HG03025 (cell line): ENCODE results near the gene KBTBD7.
"Not testable (repeated sequence)": the region's sequence is repeated elsewhere in the genome, so short reads cannot be mapped to it uniquely, and the experiment has no call there.

Experiments
- ATAC-seq: cut with Tn5 transposase; IDR thresholded peaks from one replicate; pipeline ENCODE4 v1.9.1; 2021; ENCODE audit warnings: mild to moderate bottlenecking, moderate library complexity; ENCODE audit not compliant: unreplicated experiment, low FRiP score

KBTBD7 gene

GRCh38 chr13:41199526-41199925, 5.2 kb upstream of the KBTBD7 start:
- no peak for ATAC-seq

GRCh38 chr13:41199079-41199478, 4.7 kb upstream of the KBTBD7 start:
- ATAC-seq: no peak

DNA sequence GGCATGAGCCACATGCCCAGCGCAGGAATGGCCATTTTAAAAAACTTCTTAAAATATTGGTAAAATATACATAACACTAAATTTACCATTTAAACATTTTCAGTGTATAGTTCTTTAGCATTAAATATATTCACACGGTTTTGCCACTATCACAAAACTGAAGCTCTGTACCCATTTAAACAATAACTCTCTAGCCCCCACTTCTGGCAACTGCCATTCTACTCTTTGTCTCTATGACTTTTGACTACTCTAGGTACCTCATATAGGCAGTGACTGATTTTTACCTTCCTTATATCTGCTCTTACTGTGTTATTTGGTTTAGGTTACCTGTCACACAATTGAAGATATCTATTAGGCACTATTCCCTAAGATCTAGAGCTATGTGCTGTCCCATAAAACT, 2.3 kb upstream of the KBTBD7 start:
- no peak for ATAC-seq

DNA sequence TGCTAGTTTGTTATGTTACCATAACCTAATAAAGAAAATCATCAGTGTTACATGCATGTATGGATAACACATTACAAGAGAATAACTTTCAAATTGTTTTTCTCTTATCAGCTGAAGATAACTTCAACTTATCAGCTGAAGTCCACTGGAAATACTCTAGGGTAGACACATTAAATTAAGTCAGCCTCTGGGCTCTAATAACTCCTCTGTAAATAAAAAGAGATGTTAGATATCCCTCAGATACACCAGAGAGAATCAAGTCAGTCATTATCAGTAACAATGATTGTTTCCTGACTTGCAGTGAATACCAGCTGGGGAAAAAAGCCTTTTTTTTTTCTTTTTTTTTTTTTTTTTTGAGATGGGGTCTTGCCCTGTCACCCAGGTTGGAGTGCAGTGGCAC, 1.6 kb upstream of the KBTBD7 start:
- no peak for ATAC-seq

- no peak for ATAC-seq
Measured at GRCh38 chr13:41193469-41193868, 900 bp downstream of the KBTBD7 start.

GRCh38 chr13:41188584-41188983, 5.8 kb downstream of the KBTBD7 start:
- ATAC-seq: no peak

- no peak for ATAC-seq
Measured at GRCh38 chr13:41186481-41186880, 7.9 kb downstream of the KBTBD7 start.

DNA sequence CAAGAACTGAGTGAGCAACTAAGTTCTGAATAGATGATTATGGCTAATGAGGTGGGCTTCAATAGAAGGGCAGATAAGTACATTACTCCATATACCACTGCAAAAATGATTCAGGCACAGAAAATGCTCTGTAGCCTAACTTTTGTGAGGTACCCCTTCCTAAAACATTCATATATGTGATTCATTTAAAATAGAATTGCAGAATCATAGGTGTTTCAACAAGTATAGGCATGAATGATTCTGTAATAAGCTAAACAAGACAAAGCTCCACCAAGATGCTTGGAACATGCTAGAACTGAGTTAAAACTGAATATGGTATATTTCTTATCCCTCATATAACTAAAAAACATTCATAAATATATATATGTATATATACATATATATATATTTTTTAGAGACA, 12.1 kb downstream of the KBTBD7 start:
- no peak for ATAC-seq

DNA sequence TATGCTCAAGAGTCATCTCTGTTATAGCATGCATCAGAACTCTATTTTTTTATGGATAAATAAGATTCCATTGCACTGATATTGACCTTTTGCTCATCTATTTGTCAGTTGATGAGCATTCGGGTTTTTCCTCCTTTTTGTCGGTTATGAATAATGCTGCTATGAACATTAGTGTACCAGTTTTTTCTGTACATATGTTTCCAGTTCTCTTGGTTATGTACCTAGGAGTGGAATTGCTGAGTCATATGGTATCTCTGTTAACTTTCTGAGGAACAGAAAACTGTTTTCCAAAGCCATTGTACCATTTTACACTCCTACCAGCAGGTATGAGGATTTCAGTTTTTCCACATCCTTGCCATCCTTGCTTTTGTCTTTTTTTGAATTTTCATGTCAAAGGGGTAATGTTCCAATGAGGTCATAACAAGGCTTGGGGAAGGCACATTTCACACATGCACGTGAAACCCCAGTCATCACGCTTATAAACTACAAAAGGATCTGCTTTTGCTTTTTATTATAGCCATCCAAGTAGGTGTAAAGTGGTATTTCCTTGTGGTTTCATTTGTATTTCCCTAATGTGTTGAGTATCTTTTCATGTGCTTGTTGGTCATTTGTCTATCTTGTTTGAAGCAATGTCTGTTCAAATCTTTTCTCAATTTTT, 14.6 kb downstream of the KBTBD7 start:
- no peak for ATAC-seq

DNA sequence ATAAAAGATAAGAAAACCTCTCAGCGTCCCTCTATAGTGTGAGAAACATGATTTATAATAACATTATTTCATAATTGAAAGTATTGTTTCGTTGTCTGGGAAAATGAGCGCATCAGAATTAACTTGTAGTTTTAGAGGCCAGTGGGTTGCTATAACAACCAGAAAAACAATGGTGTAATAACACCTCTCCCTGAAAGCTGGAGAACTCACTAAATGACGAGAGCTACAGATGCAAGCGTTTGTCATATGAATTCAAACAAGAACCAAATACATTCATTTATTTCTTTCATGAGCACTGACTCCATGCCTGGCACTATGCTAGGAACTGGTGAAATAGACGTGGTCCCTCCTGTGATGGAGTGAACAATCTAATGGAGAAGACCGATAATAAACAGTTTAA, 16.3 kb downstream of the KBTBD7 start:
- ATAC-seq: no peak

- no peak for ATAC-seq
Measured at GRCh38 chr13:41177616-41178015, 16.8 kb downstream of the KBTBD7 start.

GRCh38 chr13:41175576-41175975, 18.8 kb downstream of the KBTBD7 start:
- not testable (repeated sequence) for ATAC-seq

GRCh38 chr13:41162151-41162550, 32.2 kb downstream of the KBTBD7 start:
- no peak for ATAC-seq

DNA sequence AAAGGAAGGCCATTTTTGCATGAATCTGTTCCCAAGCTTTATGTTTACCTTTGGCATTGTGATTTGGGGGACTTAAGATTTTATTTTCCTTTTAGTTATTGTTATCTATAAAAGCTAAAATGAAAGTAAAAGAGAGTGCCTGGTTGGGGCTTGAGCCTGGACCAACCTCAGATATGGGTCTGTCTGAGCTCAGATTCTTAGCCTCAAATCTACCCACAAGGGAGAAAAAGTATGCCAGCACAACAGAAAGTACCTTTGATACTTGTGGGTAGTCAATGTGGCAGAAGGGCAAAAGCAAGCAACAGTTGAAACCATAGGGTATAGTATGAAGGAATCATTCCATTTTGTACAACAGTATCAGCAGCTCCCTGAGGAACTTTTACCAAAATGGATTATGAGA, 35.2 kb downstream of the KBTBD7 start:
- ATAC-seq: no peak

DNA sequence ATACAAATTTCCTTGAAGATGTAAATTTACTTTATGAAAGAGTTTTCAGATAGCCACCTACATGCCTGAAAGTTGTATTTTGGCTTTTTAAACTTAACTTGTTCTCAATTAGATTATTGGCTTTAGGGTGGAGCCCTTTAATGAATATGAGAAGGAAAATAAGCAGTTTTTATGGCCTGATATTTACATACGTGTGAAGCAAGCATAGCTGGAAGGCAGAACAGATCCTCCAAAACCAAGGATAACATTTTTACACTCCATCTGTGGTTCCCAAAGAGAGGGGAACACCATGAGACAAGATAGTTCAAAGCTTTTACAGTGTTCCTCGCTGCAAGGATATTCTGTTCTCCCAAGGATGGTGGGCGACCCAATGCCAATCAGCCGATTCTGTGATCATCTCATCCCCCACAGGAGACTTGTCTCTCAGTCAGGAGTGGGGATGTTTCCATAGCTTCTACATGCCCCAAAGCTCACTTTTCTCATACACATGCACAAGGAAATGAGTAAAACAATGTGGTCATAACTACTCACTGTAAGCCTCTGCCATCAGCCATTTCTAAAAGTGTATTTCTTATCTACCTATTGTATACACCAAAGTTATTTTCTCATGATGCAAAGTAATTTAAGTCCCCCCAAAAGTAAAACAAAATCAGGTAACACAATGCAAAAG, 37.2 kb downstream of the KBTBD7 start:
- ATAC-seq: no peak

DNA sequence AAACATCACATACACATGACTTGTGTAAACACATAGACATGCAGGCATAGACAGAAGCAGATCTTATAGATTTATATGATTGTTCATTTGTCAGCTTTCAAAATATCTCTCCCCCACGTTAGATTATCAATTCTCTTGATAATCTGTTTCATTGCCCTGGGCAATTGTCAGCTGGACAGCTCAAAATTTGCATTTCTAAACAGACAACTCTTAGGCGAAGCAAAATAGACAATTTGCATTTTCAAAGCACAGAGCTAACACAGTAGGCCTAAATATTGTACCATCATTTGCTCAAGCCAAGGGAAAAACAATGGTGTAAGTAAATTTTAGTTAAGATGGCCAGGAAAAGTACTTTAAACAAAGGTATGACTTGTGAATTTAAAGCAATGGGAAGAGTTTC, 37.7 kb downstream of the KBTBD7 start:
- no peak for ATAC-seq

GRCh38 chr13:41154042-41154441, 40.3 kb downstream of the KBTBD7 start:
- no peak for ATAC-seq

- ATAC-seq: no peak
Measured at GRCh38 chr13:41152005-41152404, 42.4 kb downstream of the KBTBD7 start.

DNA sequence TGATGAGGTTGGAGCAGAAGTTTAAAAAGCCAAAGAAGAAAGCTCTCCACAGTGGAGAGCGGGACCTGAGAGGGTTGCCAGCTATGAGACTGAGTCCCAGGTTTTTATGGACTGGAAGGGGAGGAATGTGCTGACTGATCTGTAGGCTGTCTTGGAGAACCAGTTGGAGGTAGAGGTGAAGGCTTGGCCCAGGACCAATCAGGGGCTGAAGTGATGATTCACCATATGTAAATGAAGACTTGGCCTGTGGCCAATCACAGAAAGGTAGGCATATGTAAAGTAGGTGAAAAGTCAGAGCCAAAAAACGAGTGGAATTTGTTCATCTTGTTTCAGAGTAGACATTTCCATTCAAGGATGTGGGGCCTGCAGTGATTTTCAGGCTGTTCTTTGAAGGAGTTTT, 44.3 kb downstream of the KBTBD7 start:
- no peak for ATAC-seq

GRCh38 chr13:41148419-41149283, 45.7 kb downstream of the KBTBD7 start:
- no peak for ATAC-seq

GRCh38 chr13:41145136-41145908, 49.0 kb downstream of the KBTBD7 start:
- ATAC-seq: no peak
